ENCODE results near the gene LCORL.

Gene LCORL

DNA sequence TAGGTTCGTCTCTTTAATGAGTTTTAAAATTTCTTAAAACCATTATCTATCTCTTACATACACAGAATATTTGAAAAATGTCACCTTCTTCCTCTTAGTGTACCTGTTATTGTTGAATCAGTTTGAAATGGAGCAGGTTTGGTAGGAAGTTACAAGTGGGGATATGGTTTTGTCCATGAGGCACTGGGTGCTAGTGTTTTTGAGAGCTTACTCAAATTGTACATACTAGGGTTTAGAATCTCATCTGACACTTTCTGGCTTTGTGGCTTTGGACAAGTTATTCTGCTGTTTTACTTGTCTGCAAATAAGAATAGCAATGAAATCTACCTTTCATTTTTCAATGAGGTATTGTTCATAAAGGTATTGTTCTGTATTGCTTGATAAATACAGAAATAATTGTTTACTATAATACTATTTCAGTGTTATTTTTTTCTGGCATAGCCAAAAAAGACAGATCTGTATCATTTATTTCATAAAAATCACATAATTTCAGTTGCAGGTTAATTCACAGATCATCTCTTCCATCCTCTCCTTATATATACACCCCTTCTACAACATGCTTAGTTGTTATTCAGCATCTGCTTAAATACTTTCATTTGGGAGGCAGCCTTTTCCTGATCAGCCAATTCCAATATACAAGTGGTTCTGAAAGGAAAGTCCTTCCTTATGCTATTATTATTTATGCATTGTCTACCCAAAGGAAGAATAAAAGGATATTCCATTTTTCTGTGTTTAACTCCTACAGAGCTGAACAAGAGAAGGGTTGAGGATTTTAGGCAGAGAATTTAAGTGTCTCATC is 197.5 kb downstream of the LCORL start:
- no peak for DNase-seq

GRCh38 chr4:17817027-17817426 is 204.5 kb downstream of the LCORL start:
- DNase-seq = no peak

DNA sequence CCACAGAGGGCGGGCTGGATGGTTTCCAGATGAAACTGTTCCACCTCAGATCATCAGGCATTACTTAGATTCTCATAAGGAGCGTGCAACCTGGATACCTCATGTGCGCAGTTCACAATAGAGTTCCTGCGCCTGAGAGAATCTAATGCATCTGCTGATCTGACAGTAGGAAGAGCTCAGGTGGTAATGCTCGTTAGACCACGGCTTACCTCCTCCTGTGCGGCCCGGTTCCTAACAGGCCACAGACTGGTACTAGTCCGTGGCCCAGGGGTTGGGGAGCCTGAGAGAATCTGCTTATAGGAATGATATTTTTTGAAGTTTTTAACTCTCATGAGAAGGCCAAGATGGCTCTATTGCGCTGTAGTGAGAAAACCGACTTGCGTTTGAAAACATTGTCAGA is 205.4 kb downstream of the LCORL start:
- DNase-seq = no peak

DNA sequence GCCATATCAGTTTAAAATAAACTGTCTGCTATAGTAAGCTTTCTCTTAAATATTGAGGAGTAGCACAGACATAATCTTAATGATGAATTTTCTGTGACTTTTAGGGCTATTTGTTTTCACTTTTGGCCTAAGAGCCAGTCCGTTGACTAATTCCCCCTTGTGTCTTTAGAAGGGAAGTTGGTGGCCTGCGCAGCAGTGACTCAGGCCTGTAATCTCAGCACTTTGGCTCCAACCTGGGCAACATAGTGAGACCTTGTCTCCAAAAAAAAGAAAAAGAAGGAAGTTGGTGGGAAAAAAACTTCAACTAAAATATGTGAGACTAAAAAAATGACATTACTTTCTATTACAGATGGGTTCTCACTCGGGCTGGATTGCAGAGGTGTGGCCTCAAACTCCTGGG is 207.4 kb downstream of the LCORL start:
- no peak for DNase-seq

DNA sequence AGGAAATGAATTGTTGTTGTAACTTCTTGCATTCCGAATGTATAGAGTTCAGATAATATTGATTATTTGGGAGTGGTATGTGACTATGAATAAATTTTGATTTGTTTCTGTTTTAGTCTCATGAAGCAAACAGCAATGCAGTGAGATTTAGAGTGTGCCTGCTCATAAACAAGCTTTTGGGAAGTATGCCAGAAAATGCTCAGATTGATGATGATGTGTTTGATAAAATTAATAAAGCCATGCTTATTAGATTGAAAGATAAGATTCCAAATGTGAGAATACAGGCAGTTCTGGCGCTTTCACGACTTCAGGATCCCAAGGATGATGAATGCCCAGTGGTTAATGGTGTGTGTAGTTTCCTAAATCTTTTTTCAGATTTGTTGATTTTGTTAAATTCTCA is 208.8 kb downstream of the LCORL start:
- DNase-seq = no peak

GRCh38 chr4:17812125-17812524 is 209.4 kb downstream of the LCORL start:
- DNase-seq = no peak

DNA sequence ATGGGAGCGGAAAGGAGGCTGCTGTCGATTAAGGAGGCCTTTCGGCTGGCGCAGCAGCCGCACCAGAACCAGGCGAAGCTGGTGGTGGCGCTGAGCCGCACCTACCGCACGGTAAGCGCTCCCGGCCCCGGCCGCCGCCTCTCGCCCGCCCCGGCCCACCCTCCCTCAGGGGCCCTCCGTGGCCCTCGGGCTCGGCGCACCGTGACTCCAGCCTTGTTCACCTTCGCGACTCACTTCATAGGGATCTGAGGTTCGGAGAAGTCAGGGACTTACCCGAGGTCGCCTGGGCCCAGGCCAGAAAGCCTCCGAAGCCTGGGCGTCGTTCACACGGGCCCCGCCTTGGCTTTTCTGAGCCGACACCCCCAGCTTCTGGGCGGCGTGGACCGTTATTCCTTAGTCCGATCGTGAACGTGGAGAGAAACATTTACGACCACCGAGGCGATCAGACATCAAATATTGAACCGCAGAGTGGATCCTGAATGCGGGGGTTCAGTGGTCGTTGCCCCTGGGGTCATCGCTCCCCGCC is 210.4 kb downstream of the LCORL start:
- DNase-seq = peak; percentile 58

DNA sequence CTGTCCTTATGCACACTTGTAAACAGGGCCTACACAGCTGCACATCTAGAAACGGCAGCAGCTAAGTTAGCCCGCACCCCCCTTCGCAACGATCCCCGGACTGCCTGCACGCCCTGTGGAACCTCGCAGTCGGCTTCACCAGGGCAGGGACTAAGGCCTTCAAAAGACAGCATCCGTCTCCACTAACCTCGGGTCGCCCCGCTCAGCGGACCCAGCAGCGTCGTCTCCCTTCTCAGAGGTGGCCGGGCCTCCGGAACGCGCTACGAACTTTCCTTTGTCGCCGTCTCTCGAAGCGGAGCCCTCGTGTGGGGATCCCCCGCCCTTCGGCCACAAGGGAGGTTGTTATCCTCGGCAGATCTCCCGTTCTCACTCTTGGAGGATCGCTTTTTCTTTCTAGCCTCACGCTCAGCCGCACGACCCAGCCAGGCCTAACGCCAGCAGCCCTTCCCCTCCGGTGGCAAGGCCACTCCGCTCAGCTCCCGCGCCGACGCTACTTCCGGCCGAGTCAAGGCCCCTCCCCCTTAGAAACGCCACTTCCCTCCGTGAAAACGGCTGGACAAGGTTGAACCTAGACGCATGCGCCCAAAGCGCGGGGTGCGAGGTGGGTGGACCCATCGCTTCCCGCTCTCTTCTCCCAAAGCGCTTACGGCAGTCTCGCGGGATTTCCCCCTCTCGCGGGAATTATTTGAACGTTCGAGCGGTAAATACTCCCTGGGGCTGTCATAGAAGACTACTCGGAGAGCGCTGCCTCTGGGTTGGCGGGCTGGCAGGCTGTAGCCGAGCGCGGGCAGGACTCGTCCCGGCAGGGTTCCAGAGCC is 211.1 kb downstream of the LCORL start, which contains the start of the genes DCAF16 and NCAPG:
Gene DCAF16 (minus strand): TSS at position 498 of the 818 bp plus-strand sequence. CDS start 6,616 bp downstream, outside the sequence.
Gene NCAPG (plus strand): TSS at position 720 of the 818 bp plus-strand sequence. CDS start 99 bp downstream, outside the sequence.
- DNase-seq = peak; percentile 99

- DNase-seq = no peak
These were observed 211.9 kb downstream of the LCORL start for GRCh38 chr4:17809667-17810066.

DNA sequence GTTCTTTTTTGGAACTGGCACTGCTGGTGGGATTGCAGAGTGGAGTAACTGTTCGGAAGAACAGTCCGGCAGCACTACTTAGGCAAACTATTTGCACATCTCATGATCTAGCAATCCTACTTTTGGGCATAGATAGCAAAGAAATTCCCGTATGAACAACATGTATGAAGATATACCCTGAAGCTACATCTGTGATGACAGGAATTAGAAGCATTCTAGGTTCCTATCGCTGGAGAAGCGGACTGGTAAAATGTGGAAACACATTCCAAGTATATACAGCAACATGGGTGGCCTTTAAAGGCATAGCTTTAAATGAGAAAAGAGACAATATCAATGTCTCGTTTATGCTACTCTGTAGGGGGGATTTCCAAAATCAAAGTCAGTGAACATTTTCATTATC is 214.1 kb downstream of the LCORL start:
- no peak for DNase-seq

DNA sequence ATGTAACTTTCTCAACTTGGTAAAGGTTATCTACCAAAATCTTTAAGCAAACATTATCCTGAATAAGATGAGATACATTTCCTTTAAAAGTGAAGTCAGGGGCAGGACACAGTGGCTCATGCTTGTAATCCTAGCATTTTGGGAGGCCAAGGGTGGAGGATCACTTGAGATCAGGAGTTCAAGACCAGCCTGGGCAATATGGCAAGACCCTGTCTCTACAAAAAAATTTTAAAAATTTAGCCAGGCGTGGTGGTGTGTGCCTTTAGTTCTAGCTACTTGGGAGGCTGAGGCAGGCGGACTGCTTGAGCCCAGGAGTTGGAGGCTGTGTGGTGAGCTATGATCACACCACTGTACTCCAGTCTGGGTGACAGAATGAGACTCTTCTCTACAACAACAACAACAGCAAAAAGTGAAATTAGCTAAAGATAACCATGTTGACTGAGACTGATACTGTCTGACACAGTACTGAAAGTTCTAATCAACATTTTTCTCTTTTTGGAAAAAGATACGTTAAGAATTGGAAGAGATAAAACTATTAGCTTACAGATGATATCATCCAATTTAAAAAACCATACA is 215.9 kb downstream of the LCORL start:
- no peak for DNase-seq

GRCh38 chr4:17797808-17798207 is 223.7 kb downstream of the LCORL start:
- no peak for DNase-seq

- no peak for DNase-seq
These were observed 226.8 kb downstream of the LCORL start for GRCh38 chr4:17794730-17795129.
